Fibroblast of skin of back (primary cell): Measurements from ENCODE around the gene MKX.
"Not testable (repeated sequence)": the region's sequence is repeated elsewhere in the genome, so short reads cannot be mapped to it uniquely, and the experiment has no call there.

Experiments used
- DNase-seq: peaks from one replicate; pipeline ENCODE4 v3.0.0-alpha.2; 2013

Gene MKX

DNA sequence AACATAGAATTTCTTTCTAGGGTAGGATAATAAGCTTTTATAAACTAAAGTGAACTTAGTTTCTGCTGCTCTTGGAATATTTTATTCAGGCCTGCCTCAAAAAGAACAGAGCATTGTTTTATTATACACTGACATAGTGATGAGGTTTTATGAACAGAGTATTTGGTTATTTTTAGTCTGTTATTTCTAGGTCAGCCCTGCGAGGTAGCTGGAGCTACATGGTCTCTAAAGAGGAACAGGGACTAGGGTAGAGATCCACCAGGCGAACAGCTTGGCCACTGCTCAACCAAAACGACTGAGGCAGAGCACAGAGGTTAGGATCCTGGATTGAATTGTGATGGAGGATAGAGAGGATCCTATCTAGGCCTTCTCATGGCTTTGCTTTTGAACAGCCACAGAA, 53.0 kb downstream of the MKX start:
- DNase-seq: no peak

DNA sequence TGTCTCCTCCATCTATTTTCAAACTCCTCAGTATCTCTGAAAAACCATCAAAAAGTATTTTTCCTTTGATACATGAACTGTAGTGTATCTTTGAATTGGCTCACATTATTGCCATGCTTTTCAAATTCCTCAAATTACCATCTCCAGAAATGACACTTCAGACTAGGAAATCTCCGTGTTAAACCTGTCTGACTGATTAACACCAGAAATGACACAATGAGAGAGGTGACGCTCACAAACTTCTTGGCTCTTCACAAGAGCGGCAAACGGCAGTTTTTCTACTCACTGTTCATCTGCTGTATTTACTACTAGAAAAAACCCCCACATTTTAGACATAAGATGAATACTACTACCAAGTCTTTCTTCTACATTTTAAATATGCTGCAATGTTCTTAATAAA, 56.6 kb downstream of the MKX start:
- no peak for DNase-seq

DNA sequence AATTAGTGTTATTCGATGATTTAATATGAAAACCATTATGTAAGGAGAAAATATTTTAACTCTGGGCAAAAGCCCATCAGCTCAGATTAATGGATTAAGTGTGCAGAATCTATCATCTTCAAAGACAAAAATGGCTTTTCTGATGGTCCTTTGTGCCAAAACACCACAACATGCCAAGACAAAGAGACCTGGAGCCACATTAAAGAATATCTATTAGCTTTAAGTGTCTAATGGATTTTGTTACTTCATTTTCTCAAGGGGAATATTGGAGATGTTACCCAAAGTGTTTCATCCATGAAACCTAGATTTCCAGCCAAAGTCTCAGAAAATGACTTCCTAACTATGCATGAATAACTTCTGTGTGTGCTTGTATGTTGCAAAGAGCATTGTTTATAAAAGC, 57.3 kb downstream of the MKX start:
- DNase-seq: no peak

DNA sequence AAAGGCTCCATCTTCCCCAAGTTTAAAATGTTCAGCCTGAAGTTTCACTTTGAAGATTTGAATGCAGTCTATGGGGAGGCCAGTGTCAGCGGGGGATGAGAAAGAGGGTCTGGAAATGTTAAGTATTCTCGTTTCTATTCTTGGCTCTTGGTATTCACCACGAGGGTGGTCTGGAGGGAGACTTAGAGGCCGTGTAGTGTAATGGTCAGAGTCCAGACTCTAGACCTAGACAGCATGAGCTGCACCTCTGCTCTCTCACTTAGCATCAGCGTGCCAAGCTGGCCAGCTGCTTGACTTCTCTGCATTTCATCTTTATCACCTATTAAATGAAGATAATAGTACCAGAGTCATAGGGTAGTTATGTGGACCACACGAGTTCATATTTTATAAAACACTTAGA, 57.9 kb downstream of the MKX start:
- DNase-seq: no peak

DNA sequence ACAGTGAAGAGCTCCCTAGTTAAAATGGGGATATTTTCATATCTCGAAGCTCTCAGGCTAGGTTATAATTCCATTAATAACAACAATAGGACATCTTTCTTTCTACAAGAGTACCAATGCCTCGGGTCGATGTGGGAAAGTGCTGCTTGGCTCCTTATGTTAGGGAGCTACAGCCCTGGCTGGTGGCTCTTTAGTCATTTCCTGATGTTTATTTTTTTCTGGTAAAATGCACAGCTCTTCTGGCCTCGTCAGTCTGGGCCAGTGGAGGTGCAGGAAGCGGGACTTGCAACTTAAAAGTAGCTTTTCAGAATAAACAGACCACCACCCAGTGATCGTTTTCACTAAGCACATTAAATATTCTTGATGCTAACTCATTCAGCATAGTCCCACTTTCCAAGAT, 58.3 kb downstream of the MKX start:
- DNase-seq: peak; percentile 42

DNA sequence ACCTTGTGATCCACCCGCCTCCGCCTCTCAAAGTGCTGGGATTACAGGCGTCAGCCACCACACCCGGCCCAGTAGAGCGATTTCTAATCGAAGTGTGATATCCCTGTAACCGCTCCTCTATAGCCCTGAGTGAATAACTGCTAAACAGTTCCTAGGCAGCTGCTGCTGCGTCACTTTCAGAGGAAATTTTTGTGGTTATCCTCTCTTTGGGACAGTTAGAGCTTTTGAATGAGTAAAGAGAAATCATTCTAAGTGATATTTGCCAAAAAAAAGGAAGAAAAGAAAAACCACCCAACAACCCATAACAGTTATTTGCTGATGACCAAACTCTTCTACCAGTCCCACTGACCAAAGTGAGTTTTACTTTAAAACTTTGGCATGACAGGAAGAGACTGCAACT, 59.9 kb downstream of the MKX start:
- DNase-seq: no peak

DNA sequence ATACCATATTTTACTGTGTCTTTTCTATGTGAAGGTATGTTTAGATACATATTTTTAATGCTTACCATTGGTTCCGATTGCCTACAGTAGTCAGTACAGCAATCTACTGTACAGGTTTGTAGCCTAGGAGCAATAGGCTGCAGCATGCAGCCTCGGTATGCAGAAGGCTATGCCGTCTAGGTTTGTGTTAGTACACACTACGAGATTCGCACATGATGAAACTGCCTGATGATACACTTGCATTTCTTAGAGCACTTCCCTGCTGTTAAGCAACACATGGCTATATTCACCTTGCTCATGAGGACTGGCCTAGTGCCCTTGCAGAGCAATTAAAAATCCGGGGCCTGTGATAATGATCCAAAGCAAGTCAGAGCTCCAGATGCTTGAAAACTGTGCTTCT, 62.4 kb downstream of the MKX start:
- no peak for DNase-seq

DNA sequence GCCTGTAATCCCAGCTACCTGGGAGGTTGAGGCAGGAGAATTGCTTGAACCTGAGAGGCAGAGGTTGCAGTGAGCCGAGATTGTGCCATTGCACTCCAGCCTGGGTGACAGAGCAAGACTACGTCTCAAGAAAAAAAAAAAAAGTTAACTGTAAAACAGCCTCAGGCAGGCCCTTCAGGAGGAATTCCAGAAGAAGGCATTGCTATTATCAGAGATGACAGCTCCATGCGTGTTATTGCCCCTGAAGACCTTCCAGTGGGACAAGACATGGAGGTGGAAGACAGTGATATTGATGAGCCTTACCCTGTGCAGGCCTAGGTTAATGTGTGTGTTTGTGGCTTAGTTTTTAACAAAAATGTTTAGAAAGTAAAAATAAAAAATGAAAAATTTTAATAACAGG, 63.8 kb downstream of the MKX start:
- not testable (repeated sequence) for DNase-seq

DNA sequence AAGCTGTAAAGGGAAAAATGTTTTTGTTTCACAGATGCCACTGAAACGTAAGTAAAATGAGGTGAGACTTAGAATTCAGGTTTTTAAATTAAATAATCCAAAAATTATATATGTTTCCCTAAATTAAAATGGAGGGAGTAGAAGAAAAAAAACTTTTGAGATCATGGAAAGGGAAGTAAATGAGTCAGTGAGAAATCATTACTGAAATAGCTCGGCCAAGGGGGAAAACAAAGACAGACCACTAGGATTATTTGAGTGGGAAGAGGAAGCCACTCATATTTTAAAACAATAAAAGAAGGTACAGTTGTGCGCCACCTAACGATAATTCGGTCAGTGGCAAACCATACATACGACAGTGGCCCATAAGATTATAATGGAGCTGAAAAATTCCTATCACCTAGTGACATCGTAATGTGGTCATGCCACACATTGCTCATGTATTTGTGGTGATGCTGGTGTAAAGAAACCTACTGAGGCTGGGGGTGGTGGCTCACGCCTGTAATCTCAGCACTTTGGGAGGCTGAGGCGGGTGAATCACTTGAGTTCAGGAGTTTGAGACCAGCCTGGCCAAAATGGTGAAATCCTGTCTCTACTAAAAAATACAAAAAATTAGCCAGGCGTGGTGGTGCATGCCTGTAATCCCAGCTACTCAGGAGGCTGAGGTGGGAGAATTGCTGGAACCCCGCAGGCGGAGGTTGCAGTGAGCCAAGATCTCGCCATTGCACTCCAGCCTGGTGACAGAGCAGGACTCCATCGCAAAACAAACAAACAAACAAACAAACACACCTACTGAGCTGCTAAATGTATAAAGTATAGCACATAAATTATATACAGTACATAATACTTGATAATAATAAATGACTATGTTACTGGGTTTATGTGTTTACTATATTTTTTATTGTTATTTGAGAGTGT, 64.7 kb downstream of the MKX start:
- peak; percentile 31 for DNase-seq

DNA sequence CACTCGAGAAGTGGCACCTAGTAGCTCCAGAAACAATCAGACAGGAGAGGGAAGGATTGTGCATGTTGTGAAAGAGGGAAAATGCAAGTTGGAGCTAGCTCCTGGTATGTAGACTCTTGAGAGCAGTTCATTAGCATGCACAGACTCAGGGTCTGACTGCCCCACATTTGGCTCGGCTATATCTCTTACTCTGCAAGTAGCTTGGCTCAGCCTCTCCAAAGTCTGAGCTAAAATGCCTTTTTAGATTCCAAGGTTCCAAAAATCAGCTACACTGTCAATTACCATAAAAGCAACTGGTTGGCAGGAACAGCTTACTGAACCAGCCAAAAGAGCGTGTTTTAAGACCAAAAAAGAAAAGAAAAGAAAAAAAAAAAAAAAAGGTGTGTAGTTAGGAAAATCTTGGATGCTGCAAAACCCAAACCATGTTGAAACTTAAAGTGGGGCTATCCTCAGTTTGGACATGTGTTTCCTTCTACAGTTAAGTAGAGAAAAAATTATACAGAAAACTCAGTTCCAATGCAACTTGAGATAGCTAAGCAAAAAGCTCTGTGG, 65.5 kb downstream of the MKX start:
- DNase-seq: no peak

DNA sequence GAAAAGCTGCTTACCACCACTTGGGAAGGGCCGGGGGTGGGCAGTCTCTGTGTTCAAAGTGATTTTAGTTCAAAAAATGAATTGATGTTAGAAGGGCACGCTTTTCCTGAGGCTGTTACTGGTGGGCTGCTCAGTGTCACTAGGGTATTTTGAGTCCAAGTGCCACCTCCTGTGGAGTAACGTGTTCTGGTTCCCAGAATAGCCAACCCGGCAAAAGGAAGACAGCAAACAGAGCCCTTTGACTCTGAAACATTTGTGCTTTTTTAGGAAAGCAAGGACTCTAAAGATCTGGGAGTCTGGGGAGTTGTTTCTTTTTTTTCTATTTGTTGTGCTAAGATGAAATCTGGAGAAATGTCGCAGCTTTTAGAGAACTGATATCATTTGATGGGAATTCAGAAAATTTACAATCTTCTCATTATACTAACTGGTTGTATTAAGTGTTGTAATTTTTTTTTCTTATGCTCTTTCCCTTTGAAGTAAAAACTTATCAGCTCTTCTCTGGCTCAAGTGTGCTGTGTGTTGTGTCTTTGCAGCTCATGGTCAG, 66.2 kb downstream of the MKX start:
- no peak for DNase-seq

DNA sequence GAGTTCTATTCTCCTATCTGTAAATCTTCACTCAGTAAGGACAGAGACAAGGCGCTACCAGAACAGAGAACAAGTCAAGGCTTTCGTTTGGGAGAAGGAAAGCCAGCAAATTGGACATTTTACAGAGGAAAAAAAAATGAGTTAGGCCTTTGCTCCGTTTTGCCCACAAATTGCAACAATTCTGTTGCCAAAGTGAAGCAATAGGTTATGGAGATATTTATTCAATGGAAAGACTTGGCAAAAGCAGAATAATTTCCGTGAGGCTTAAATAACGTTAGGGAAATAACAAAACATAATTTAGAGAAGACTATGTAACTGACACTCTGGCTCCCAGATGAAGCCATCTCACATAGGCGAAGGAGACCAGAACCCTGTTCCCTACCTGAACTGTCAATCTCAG, 67.5 kb downstream of the MKX start:
- DNase-seq: no peak

DNA sequence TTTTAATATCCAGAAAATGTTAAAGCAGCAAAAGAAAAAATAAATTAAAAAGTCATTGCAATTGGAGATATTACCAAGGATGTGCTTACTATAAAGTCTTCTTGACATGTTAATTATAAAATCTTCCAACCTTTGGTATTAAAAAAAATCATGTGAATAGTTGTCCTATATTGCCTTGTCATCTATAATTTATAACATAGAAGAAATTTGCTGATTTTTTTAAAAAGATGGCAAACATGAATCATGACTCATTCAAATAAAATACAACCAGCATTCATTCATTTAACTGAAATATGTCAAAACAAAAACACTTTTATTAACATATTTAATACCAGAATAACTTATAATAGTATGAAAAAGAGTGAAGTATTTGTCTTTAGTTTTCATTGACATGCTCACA, 72.6 kb downstream of the MKX start:
- DNase-seq: no peak

DNA sequence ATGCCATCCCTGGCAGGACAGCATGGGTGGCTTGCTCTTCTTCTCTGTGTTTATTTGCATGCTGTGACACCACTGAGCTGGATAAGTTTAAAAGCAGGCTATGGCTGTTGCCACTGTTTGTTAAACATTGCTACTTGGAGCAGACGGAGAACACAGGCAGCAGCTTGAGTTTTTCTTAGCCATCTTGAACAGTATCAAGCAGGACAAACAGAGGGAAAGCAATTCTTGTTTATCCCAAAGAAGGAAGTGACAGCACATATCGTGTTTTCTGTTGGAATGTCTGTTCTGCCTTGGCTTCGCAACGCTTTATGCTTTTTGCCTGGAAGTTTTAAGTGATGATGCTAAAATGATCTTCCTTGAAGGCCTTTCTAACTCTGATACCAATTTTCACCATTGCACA, 73.8 kb downstream of the MKX start:
- DNase-seq: no peak

DNA sequence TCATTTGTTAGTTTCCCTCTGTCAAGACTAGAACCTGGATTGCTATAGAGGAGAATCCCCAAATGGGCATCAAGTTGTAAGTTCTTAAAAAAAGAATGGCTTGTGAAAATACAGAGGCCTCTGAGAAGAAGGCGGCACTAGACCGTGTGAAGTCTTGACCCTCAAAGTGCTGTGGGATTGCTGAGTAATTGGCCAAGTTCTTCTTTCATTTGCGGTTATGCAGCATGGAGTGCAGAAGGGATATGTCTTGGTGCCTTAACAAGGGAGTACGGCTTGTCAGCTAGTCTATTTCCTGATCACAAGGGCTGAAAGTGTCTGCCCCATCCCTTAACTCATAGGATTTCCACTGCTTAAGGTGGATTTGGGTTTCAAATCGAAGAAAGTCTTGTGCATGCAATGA, 81.2 kb downstream of the MKX start:
- DNase-seq: no peak

DNA sequence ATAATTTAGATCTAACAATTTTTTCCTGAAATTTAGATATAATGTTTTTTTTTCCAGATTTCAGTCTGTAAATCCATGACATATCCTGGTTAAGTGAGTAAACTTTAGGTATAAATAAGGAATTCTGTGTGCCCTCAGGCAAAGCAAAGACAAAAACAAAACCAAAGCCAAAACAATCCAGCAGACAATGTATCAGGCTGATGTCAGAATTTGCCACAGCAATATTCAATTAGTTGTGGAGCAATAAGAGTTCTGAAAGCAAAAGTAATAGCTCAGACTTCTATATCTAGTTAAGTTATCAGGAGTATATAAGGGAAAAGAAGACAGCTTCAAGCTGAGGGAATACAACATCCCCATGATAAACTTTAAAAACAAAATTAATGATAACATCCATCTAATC, 82.0 kb downstream of the MKX start:
- DNase-seq: no peak

DNA sequence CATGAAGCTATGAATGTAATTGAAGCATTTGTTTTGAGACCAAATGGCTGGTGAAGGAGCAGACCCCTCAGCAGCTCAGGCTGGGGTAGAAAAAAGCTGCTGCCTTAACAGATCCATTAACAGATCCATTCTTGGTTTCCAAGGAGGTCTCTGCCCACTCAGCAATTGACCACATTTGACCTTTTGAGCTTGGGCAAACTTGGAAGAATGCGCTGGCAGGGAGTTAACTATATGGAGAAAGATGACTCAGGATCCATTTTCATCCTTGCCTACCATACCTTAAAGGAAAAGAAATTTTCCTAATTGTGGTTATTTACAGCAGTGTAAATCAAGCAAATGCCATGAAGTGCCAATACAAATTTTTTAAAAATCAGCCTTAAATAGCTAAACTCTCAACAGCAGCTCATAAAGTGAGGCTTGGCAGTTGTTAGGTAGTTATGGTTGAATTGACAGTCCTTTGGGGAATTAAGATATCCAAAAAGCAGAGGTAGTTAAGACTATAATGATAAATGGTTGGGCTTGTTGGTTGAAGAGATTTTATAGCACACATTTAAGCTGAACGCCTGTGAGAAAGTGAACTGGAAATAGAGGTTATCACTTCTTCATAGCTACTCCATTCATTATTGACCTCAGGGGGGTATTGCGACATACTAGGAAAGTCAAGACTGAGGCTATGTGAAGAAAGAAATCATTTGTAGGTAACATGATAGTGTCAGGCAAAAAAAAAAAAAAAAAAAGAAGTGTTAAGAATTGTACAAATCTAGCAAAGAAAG, 83.9 kb downstream of the MKX start:
- no peak for DNase-seq

DNA sequence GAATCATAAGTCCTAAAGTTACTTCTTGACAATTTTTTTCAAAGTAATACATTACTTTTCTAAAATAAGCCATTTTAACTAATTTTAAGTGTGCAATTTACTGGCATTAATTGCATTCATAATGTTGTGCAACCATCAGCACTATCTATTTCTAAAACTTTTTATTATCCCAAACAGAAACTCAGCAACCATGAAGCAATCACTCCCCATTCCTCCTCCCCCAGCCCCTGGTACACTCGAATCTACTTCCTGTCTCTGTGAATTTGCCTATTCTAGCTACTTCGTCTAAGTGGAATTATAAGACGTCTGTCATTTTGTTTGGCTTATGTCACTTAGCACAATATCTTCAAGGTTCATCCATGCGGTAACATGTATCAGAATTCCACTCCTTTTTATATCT, 84.9 kb downstream of the MKX start:
- no peak for DNase-seq

DNA sequence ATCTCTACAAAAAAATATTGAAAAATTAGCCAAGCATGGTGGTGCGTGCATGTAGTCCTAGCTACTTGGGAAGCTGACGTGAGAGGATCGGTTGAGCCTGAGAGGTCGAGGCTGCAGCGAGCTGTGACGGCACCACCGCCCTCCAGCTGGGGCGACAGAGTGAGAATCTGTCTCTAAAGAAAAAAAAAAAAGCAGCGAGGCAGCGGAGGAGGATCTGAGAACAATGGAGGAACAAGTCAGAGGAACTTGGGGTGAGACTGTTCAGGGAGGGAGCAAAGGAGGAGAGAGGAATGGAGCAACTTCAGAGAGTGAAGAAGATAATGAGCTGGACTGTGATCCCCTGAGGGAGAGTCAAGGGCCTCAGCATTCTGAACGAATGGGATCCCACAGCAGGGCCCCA, 85.4 kb downstream of the MKX start:
- no peak for DNase-seq

DNA sequence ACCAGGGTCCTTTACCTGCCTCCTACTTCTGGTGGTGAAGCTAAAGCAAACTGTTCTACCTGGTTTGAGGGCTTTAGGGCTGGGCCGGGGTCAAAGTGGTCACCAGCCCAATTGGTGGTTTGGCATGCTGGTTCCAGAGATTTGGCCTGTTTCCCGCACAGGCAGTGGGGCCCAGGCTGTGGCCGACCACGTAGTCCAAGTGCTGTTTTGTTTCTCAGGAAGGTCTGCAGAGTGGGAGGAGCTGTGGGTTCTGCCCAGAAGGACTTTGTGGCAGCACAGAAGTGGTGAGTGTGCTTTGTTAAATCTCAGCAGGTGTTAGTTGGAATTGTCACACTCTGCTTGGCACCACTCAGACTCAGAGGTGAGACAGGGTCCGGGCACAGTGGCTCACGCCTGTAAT, 85.8 kb downstream of the MKX start:
- DNase-seq: no peak

DNA sequence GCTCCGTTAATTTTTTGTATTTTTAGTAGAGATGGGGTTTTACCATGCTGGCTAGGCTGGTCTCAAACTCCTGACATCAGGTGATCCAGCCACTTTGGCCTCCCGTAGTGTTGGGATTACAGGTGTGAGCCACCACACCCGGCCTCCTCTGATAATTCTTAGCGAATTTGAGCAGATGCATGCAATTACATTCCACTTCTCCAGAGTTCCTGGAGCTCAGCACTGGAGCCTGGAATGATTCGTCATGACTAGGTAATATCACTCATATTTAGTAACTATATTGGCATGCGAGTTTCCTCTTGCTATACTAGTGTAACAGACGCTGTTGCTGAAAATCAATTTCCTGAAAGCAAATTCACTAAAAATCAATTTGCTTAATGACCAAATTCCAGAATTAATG, 86.8 kb downstream of the MKX start:
- peak; percentile 67 for DNase-seq

DNA sequence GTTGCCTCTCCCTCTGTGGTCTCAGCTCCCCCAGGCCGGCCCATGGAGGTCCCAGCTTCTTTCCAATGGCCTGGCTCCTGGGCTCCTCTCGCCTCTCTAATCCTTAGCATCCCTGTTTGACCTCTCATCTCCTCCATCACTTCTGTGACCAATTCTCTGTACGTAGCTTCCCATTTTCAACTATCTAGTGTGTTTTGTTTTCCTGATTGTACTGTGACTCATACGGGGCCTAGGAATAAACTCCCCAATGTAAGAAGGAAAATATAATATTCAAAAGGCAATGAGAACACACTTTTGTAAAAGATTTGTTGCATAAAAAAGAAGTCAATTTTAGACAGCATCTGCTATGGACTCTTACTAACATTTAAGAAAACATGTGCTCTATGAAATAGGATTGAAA, 90.3 kb downstream of the MKX start:
- no peak for DNase-seq

DNA sequence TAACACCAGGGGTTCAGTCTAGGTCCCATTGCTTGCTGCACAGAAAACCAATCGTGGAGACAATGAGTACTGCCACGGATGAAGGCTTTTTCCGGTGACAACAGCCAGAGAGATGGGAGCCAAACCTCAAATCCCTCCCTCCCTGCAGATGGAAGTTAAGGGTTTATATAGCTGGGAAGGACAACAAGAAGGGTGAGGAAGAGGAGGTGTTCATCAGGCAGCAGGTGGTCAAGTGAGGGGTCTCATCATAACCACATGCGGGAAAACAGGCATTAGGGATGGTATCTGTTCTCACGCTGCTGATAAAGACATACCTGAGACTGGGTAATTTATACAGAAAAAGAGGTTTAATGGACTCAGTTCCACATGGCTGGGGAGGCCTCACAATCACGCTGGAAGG, 91.3 kb downstream of the MKX start:
- DNase-seq: no peak
